HUDEP-2 (cell line): ENCODE measurements around the gene ZNF792.
"Not testable (repeated sequence)": the region's sequence is repeated elsewhere in the genome, so short reads cannot be mapped to it uniquely, and the experiment has no call there.

Source experiments
- DNase-seq, 76 experiments: peaks; one replicate each; lab custom pipeline; 2025; ENCODE audit not compliant: unreplicated experiment in 76 of 76; lab: John Stamatoyannopoulos, UW

Gene ZNF792

GRCh38 chr19:34975056-34975455, 11.0 kb upstream of the ZNF792 start:
- DNase-seq, result no peak

GRCh38 chr19:34974646-34975045, 10.6 kb upstream of the ZNF792 start:
- DNase-seq, result no peak

GRCh38 chr19:34972163-34972705, 8.2 kb upstream of the ZNF792 start:
- no peak for DNase-seq

GRCh38 chr19:34970185-34970780, 6.3 kb upstream of the ZNF792 start:
- not testable (repeated sequence) for DNase-seq

- DNase-seq, result no peak
These were observed 5.7 kb upstream of the ZNF792 start for GRCh38 chr19:34969721-34970120.

GRCh38 chr19:34967551-34967950, 3.5 kb upstream of the ZNF792 start:
- no peak for DNase-seq

- not testable (repeated sequence) for DNase-seq
These were observed 1.5 kb upstream of the ZNF792 start for GRCh38 chr19:34965505-34965904.

GRCh38 chr19:34964598-34964997, 569 bp upstream of the ZNF792 start:
- DNase-seq, result no peak

GRCh38 chr19:34962687-34963572, 1.1 kb downstream of the ZNF792 start:
- peak in 5 of 76 experiments; percentile 15 to 25 (median 20) for DNase-seq

- peak in 49 of 76 experiments; percentile 6 to 73 (median 34) for DNase-seq
These were observed 2.0 kb downstream of the ZNF792 start for GRCh38 chr19:34961775-34962686.

GRCh38 chr19:34960940-34961679, 2.9 kb downstream of the ZNF792 start:
- no peak for DNase-seq

GRCh38 chr19:34960103-34960805, 3.8 kb downstream of the ZNF792 start:
- no peak for DNase-seq

GRCh38 chr19:34959021-34959420, 5.0 kb downstream of the ZNF792 start:
- no peak for DNase-seq

GRCh38 chr19:34957830-34958751, 5.9 kb downstream of the ZNF792 start:
- DNase-seq, result no peak

GRCh38 chr19:34953092-34953491, 10.9 kb downstream of the ZNF792 start:
- no peak for DNase-seq

- no peak for DNase-seq
These were observed 20.0 kb downstream of the ZNF792 start for GRCh38 chr19:34943861-34944573.

- DNase-seq, result no peak
These were observed 25.1 kb downstream of the ZNF792 start for GRCh38 chr19:34938886-34939285.

GRCh38 chr19:34936184-34936583, 27.8 kb downstream of the ZNF792 start:
- DNase-seq, result no peak
